ENCODE results near the gene IMMP2L. TPM values are rescaled to one million over a fixed set of nuclear protein-coding genes. Genes with fewer than 3 reads are reported as not detected.

Gene IMMP2L
- total and polyA plus RNA-seq, 4 donors = 24.3 to 32.9 (median 26.8) TPM

- Histone ChIP-seq H3K27me3 (ENCODE audit: control insufficient read depth in 1 of 2, insufficient read depth in 2 of 2, low read length in 1 of 2) (no peaks in the 10 kb centered on the region), H3K9me3 (ENCODE audit: control insufficient read depth, low read length) (no peaks in the 10 kb centered on the region), H3K27ac (ENCODE audit: low read depth in 1 of 2, low read length in 2 of 2) (no peak overlapping the region), H3K4me1 (ENCODE audit: control insufficient read depth in 1 of 2, insufficient read depth in 2 of 2, low read length in 2 of 2) (no peaks in the 10 kb centered on the region), H3K36me3 (ENCODE audit: control insufficient read depth in 1 of 2, insufficient read depth in 2 of 2, low read length in 1 of 2) (no peaks in the 10 kb centered on the region), H3K4me3 (ENCODE audit: low read length in 2 of 2) (no peak overlapping the region)
- DNase-seq = no peak
- no peak for ATAC-seq (ENCODE audit: low FRiP score)
- WGBS, 2 donors = 66 to 70% methylated on average over 4 of the region's 4 CpGs
- intact Hi-C loops (cut with DNase I) = no loop called here
Observed at GRCh38 chr7:110885474-110885873, 676.8 kb downstream of the IMMP2L start.

DNA sequence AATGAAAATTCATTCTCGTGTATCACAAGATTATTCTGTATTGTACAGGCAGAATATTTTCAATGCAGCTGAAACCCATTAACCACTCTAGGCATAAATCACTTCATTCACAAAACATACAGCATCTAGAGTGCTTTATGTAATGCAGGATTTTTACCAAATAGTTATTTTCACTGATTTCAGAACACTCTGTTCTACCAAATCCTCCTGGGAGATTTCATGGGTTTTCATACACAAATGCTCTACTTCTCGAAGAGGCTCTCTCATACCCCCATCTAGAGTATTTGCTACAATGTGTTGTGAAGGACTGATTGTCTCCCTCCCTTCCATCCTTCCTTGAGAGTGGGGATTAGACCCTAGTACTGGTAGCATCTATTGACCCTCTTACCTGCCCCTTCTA, 680.6 kb downstream of the IMMP2L start:
- intact Hi-C loops (cut with DNase I) = no loop called here
- no peak for ATAC-seq (ENCODE audit: low FRiP score)
- Histone ChIP-seq H3K9me3 (ENCODE audit: control insufficient read depth, low read length) (no peaks in the 10 kb centered on the region), H3K27ac (ENCODE audit: low read depth in 1 of 2, low read length in 2 of 2) (no peak overlapping the region), H3K36me3 (ENCODE audit: control insufficient read depth in 1 of 2, insufficient read depth in 2 of 2, low read length in 1 of 2) (no peaks in the 10 kb centered on the region), H3K27me3 (ENCODE audit: control insufficient read depth in 1 of 2, insufficient read depth in 2 of 2, low read length in 1 of 2) (no peaks in the 10 kb centered on the region), H3K4me3 (ENCODE audit: low read length in 2 of 2) (no peak overlapping the region), H3K4me1 (ENCODE audit: control insufficient read depth in 1 of 2, insufficient read depth in 2 of 2, low read length in 2 of 2) (no peaks in the 10 kb centered on the region)
- WGBS, 2 donors = 85 to 97% methylated on average over 2 of the region's 2 CpGs
- DNase-seq = no peak

DNA sequence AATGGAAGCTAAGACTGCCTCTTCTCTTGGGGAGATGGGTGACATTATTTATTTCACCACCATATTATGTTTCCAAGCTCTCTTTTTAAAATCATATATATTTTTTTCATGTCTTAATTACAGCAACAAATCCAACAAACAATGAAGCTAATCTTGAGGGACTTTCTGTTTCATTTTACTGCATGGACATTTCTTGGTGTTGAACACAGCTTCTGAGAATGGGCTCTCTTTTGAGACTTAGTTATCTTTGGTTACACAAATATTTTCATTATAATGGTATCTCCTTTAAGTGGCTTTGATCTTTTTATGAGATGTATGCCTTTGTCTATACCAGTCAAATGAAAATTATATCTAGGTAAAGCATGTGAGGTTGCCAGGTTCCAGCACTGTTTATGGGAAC, 681.3 kb downstream of the IMMP2L start:
- Histone ChIP-seq H3K4me1 (ENCODE audit: control insufficient read depth in 1 of 2, insufficient read depth in 2 of 2, low read length in 2 of 2) (no peaks in the 10 kb centered on the region), H3K4me3 (ENCODE audit: low read length in 2 of 2) (no peak overlapping the region), H3K36me3 (ENCODE audit: control insufficient read depth in 1 of 2, insufficient read depth in 2 of 2, low read length in 1 of 2) (no peaks in the 10 kb centered on the region), H3K9me3 (ENCODE audit: control insufficient read depth, low read length) (no peaks in the 10 kb centered on the region), H3K27me3 (ENCODE audit: control insufficient read depth in 1 of 2, insufficient read depth in 2 of 2, low read length in 1 of 2) (no peaks in the 10 kb centered on the region), H3K27ac (ENCODE audit: low read depth in 1 of 2, low read length in 2 of 2) (no peak overlapping the region)
- intact Hi-C loops (cut with DNase I) = no loop called here
- ATAC-seq (ENCODE audit: low FRiP score) (no peak), DNase-seq (no peak)

DNA sequence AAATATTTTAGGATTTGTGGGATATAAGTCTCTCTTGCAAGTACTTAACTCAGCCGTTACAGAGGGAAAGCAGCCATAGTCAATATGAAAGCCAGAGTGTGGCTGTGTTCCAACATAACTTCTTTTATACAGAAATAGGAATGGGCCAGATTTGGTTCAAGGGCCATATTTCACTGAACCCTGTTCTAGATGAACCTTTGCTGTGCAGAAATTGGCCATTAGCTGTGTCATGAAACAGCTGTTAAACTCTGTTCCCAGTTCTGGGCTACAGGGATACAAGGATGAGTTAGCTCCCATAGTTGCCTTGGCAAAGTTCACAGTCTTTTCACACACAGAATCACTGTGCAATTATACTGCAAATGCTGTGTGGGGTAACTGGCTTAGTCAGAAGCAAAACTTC, 685.3 kb downstream of the IMMP2L start:
- 4 to 15% methylated on average over 1 of the region's 1 CpG for WGBS, 2 donors
- Histone ChIP-seq H3K27me3 (ENCODE audit: control insufficient read depth in 1 of 2, insufficient read depth in 2 of 2, low read length in 1 of 2) (no peaks in the 10 kb centered on the region), H3K4me3 (ENCODE audit: low read length in 2 of 2) (no peak overlapping the region), H3K9me3 (ENCODE audit: control insufficient read depth, low read length) (no peaks in the 10 kb centered on the region), H3K27ac (ENCODE audit: low read depth in 1 of 2, low read length in 2 of 2) (peak overlapping the region in 1 of 2 donors; percentile 36), H3K4me1 (ENCODE audit: control insufficient read depth in 1 of 2, insufficient read depth in 2 of 2, low read length in 2 of 2) (no peaks in the 10 kb centered on the region), H3K36me3 (ENCODE audit: control insufficient read depth in 1 of 2, insufficient read depth in 2 of 2, low read length in 1 of 2) (no peaks in the 10 kb centered on the region)
- no peak for DNase-seq
- ATAC-seq (ENCODE audit: low FRiP score) = no peak
- intact Hi-C loops (cut with DNase I) = no loop called here

DNA sequence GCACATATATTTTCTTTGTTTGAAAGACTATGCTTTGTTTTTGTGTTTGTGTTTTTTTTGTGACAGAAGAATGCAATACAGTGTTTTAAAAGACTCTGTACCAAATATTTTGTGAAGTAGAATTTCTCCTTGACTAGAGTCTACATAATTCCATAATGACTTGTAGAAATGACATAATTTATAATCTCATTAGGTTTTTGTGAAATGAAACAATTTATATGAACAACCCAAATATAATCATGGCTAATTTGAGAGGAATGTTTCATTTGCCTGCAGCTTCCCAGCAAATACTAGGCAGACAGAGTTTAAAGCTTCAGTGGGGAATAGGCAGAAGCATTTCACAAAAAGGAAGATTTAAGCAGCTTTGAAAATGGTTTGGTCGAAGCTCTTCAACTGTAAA, 686.9 kb downstream of the IMMP2L start:
- intact Hi-C loops (cut with DNase I) = no loop called here
- no peaks in the 10 kb centered on the region for H3K36me3 ChIP-seq (ENCODE audit: control insufficient read depth in 1 of 2, insufficient read depth in 2 of 2, low read length in 1 of 2)
- H3K27ac ChIP-seq (ENCODE audit: low read depth in 1 of 2, low read length in 2 of 2) = no peak overlapping the region
- peaks cover 1 to 4% of the 10 kb centered on the region in 2 donors for H3K4me1 ChIP-seq (ENCODE audit: control insufficient read depth in 1 of 2, insufficient read depth in 2 of 2, low read length in 2 of 2)
- no peaks in the 10 kb centered on the region for H3K27me3 ChIP-seq (ENCODE audit: control insufficient read depth in 1 of 2, insufficient read depth in 2 of 2, low read length in 1 of 2)
- no peaks in the 10 kb centered on the region for H3K9me3 ChIP-seq (ENCODE audit: control insufficient read depth, low read length)
- ATAC-seq (ENCODE audit: low FRiP score) (no peak), DNase-seq (no peak)
- H3K4me3 ChIP-seq (ENCODE audit: low read length in 2 of 2) = no peak overlapping the region
- 87 to 93% methylated on average over 1 of the region's 1 CpG for WGBS, 2 donors

GRCh38 chr7:110871856-110872255, 690.4 kb downstream of the IMMP2L start:
- WGBS, 2 donors = 85 to 89% methylated on average over 1 of the region's 1 CpG

GRCh38 chr7:110870926-110871325, 691.4 kb downstream of the IMMP2L start:
- Histone ChIP-seq H3K27me3 (ENCODE audit: control insufficient read depth in 1 of 2, insufficient read depth in 2 of 2, low read length in 1 of 2) (no peaks in the 10 kb centered on the region), H3K4me3 (ENCODE audit: low read length in 2 of 2) (no peak overlapping the region), H3K27ac (ENCODE audit: low read depth in 1 of 2, low read length in 2 of 2) (no peak overlapping the region), H3K9me3 (ENCODE audit: control insufficient read depth, low read length) (no peaks in the 10 kb centered on the region), H3K36me3 (ENCODE audit: control insufficient read depth in 1 of 2, insufficient read depth in 2 of 2, low read length in 1 of 2) (no peaks in the 10 kb centered on the region), H3K4me1 (ENCODE audit: control insufficient read depth in 1 of 2, insufficient read depth in 2 of 2, low read length in 2 of 2) (peaks cover 3 to 9% of the 10 kb centered on the region in 2 donors)
- intact Hi-C loops (cut with DNase I) = no loop called here
- no peak for ATAC-seq (ENCODE audit: low FRiP score)
- no peak for DNase-seq
- WGBS, 2 donors = 92 to 95% methylated on average over 6 of the region's 6 CpGs

More at GRCh38 chr7:110871856-110872255, 690.4 kb downstream of the IMMP2L start:
- H3K4me1 ChIP-seq (ENCODE audit: control insufficient read depth in 1 of 2, insufficient read depth in 2 of 2, low read length in 2 of 2) = peaks cover 3 to 9% of the 10 kb centered on the region in 2 donors
- H3K27ac ChIP-seq (ENCODE audit: low read depth in 1 of 2, low read length in 2 of 2) = no peak overlapping the region
- ATAC-seq (ENCODE audit: low FRiP score) = no peak
- no peak overlapping the region for H3K4me3 ChIP-seq (ENCODE audit: low read length in 2 of 2)
- no peaks in the 10 kb centered on the region for H3K36me3 ChIP-seq (ENCODE audit: control insufficient read depth in 1 of 2, insufficient read depth in 2 of 2, low read length in 1 of 2)
- intact Hi-C loops (cut with DNase I) = no loop called here
- H3K27me3 ChIP-seq (ENCODE audit: control insufficient read depth in 1 of 2, insufficient read depth in 2 of 2, low read length in 1 of 2) = no peaks in the 10 kb centered on the region
- no peaks in the 10 kb centered on the region for H3K9me3 ChIP-seq (ENCODE audit: control insufficient read depth, low read length)
- DNase-seq = no peak

- intact Hi-C loops (cut with DNase I) = no loop called here
- Histone ChIP-seq H3K4me3 (ENCODE audit: low read length in 2 of 2) (no peak overlapping the region), H3K27ac (ENCODE audit: low read depth in 1 of 2, low read length in 2 of 2) (peak overlapping the region in 1 of 2 donors; percentile 82), H3K27me3 (ENCODE audit: control insufficient read depth in 1 of 2, insufficient read depth in 2 of 2, low read length in 1 of 2) (no peaks in the 10 kb centered on the region), H3K36me3 (ENCODE audit: control insufficient read depth in 1 of 2, insufficient read depth in 2 of 2, low read length in 1 of 2) (no peaks in the 10 kb centered on the region), H3K4me1 (ENCODE audit: control insufficient read depth in 1 of 2, insufficient read depth in 2 of 2, low read length in 2 of 2) (peaks cover 3 to 9% of the 10 kb centered on the region in 2 donors), H3K9me3 (ENCODE audit: control insufficient read depth, low read length) (no peaks in the 10 kb centered on the region)
- DNase-seq (no peak), ATAC-seq (ENCODE audit: low FRiP score) (peak; percentile 36)
Observed at GRCh38 chr7:110868458-110868857, 693.8 kb downstream of the IMMP2L start.

- intact Hi-C loops (cut with DNase I) = no loop called here
- DNase-seq = no peak
- no peak for ATAC-seq (ENCODE audit: low FRiP score)
- Histone ChIP-seq H3K36me3 (ENCODE audit: control insufficient read depth in 1 of 2, insufficient read depth in 2 of 2, low read length in 1 of 2) (no peaks in the 10 kb centered on the region), H3K9me3 (ENCODE audit: control insufficient read depth, low read length) (no peaks in the 10 kb centered on the region), H3K4me1 (ENCODE audit: control insufficient read depth in 1 of 2, insufficient read depth in 2 of 2, low read length in 2 of 2) (peaks cover 3 to 9% of the 10 kb centered on the region in 2 donors), H3K27me3 (ENCODE audit: control insufficient read depth in 1 of 2, insufficient read depth in 2 of 2, low read length in 1 of 2) (no peaks in the 10 kb centered on the region), H3K4me3 (ENCODE audit: low read length in 2 of 2) (no peak overlapping the region), H3K27ac (ENCODE audit: low read depth in 1 of 2, low read length in 2 of 2) (peak overlapping the region in 1 of 2 donors; percentile 82)
- 51 to 63% methylated on average over 4 of the region's 4 CpGs for WGBS, 2 donors
Observed at GRCh38 chr7:110867771-110868170, 694.5 kb downstream of the IMMP2L start.
